HL-60 (cell line): ENCODE measurements around the gene EFCAB10.
"Not testable (repeated sequence)": the region's sequence is repeated elsewhere in the genome, so short reads cannot be mapped to it uniquely, and the experiment has no call there.

Experiments
- DNase-seq, 2 experiments: peaks; one replicate each; pipeline ENCODE4 v3.0.0-alpha.2; 2010 to 2020; ENCODE audit warnings: low read depth in 1 of 2, low spot score in 1 of 2
- H3K27ac ChIP-seq: fragments of 250-450 bp; sonication (Bioruptor Pico); replicated peaks from 2 replicates; pipeline ENCODE4 v1.5.1; 2020; ENCODE audit warnings: mild to moderate bottlenecking, moderate library complexity
- H3K27me3 ChIP-seq: fragments of 250-450 bp; sonication (Bioruptor Pico); 2 replicates; pipeline ENCODE4 v1.5.1; 2021; ENCODE audit warnings: mild to moderate bottlenecking, moderate library complexity; ENCODE audit not compliant: insufficient read depth, poor library complexity, severe bottlenecking
- H3K4me3 ChIP-seq: replicated peaks from 2 replicates; pipeline ENCODE4 v1.5.1; 2011; ENCODE audit warnings: mild to moderate bottlenecking, control low read depth, low read length; ENCODE audit not compliant: insufficient read depth
- GABPA ChIP-seq: IDR thresholded peaks from 2 replicates; pipeline ENCODE4 v1.6.1; 2012; ENCODE audit warnings: low read depth
- POLR2AphosphoS5 ChIP-seq: IDR thresholded peaks from 2 replicates; pipeline ENCODE4 v1.6.1; 2012; ENCODE audit warnings: low read depth
- SPI1 ChIP-seq: IDR thresholded peaks from 2 replicates; pipeline ENCODE4 v1.6.1; 2012; ENCODE audit warnings: low read depth, mild to moderate bottlenecking, borderline replicate concordance
- TF ChIP-seq, protein P1 (sequence below): IDR thresholded peaks from one replicate; pipeline ENCODE4 v1.5.1; 2011; ENCODE audit warnings: low read length, control low read depth, inconsistent platforms; ENCODE audit not compliant: insufficient read depth
- TF ChIP-seq, protein P2 (sequence below): IDR thresholded peaks from 2 replicates; pipeline ENCODE4 v1.6.1; 2012; ENCODE audit warnings: low read depth; ENCODE audit not compliant: insufficient replicate concordance

Gene EFCAB10

DNA sequence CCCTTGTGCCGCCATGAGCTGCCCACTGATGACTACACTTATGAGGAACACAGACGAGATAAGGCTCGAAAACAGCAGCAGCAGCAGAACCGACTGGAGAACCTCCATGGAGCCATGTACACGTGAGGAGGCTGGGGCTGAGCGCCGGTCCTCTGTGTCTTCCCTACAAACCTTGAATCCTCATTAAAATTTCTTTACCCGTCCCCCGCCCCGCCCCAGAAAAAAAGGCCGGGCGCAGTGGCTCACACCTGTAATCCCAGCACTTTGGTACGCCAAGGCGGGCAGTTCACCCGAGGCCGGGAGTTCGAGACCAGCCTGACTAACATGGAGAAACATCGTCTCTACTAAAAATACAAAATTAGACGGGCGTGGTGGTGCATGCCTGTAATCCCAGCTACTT lies 50.7 kb downstream of the EFCAB10 start:
- TF ChIP-seq GABPA (no peak), SPI1 (no peak)
- TF ChIP-seq, protein P1, sequence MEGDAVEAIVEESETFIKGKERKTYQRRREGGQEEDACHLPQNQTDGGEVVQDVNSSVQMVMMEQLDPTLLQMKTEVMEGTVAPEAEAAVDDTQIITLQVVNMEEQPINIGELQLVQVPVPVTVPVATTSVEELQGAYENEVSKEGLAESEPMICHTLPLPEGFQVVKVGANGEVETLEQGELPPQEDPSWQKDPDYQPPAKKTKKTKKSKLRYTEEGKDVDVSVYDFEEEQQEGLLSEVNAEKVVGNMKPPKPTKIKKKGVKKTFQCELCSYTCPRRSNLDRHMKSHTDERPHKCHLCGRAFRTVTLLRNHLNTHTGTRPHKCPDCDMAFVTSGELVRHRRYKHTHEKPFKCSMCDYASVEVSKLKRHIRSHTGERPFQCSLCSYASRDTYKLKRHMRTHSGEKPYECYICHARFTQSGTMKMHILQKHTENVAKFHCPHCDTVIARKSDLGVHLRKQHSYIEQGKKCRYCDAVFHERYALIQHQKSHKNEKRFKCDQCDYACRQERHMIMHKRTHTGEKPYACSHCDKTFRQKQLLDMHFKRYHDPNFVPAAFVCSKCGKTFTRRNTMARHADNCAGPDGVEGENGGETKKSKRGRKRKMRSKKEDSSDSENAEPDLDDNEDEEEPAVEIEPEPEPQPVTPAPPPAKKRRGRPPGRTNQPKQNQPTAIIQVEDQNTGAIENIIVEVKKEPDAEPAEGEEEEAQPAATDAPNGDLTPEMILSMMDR = no peak
- Histone ChIP-seq H3K4me3 (no peak overlapping the region), H3K27me3 (no peaks in the 10 kb centered on the region), H3K27ac (no peak overlapping the region)
- DNase-seq = no peak

DNA sequence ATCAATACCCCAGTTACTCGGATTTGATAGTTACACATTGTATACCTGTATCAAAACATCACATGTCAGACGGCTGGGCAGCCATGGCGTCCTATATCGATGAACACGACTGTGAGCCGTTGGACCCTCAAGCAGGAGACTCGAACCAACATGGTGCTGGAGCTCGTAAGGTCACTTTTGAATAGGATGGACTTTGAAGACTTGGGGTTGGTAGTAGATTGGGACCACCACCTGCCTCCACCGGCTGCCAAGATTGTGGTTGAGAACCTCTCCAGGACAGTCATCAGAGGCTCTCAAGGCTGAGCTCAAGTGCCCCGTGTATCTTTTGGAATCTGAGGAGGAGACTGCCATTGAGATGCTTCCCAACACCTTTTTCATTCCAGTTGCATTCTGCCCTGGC lies 51.2 kb downstream of the EFCAB10 start:
- Histone ChIP-seq H3K27ac (no peak overlapping the region), H3K27me3 (no peaks in the 10 kb centered on the region), H3K4me3 (no peak overlapping the region)
- no peak for TF ChIP-seq GABPA
- no peak for TF ChIP-seq POLR2AphosphoS5
- no peak for TF ChIP-seq SPI1
- TF ChIP-seq, protein P1 = no peak
- TF ChIP-seq, protein P2, sequence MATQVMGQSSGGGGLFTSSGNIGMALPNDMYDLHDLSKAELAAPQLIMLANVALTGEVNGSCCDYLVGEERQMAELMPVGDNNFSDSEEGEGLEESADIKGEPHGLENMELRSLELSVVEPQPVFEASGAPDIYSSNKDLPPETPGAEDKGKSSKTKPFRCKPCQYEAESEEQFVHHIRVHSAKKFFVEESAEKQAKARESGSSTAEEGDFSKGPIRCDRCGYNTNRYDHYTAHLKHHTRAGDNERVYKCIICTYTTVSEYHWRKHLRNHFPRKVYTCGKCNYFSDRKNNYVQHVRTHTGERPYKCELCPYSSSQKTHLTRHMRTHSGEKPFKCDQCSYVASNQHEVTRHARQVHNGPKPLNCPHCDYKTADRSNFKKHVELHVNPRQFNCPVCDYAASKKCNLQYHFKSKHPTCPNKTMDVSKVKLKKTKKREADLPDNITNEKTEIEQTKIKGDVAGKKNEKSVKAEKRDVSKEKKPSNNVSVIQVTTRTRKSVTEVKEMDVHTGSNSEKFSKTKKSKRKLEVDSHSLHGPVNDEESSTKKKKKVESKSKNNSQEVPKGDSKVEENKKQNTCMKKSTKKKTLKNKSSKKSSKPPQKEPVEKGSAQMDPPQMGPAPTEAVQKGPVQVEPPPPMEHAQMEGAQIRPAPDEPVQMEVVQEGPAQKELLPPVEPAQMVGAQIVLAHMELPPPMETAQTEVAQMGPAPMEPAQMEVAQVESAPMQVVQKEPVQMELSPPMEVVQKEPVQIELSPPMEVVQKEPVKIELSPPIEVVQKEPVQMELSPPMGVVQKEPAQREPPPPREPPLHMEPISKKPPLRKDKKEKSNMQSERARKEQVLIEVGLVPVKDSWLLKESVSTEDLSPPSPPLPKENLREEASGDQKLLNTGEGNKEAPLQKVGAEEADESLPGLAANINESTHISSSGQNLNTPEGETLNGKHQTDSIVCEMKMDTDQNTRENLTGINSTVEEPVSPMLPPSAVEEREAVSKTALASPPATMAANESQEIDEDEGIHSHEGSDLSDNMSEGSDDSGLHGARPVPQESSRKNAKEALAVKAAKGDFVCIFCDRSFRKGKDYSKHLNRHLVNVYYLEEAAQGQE = no peak
- DNase-seq = no peak

DNA sequence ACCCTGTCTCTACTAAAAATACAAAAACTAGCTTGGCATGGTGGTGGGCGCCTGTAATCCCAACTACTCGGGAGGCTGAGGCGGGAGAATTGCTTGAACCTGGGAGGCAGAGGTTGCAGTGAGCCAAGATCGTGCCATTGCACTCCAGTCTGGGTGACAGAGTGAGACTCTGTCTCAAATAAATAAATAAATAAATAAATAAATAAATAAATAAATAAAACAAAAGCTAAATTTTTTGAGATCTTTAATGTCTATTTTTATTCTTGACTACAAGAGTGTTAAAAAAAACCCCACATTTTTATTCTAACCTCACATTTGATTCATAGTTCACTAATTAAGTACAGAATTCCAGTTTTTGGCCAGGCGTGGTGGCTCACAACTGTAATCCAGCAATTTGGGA lies 53.6 kb downstream of the EFCAB10 start:
- not testable (repeated sequence) for DNase-seq, H3K4me3 ChIP-seq, H3K27ac ChIP-seq, H3K27me3 ChIP-seq

DNA sequence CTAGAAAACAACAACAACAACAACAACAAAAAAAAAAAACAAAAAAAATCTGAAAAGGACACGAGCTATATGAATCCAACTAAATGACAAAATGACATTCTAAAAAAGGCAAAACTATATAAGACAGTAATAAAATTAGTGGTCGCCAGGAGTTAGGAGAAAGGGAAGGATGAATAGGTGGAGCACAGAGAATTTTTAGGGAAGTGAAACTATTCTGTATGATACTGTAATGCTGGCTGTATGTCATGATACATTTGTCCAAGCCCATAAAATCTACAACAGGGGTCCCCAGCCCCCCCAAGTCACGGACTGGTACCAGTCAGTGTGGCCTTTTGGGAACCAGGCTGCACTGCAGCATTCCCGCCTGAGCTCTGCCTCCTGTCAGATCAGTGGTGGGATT lies 56.5 kb downstream of the EFCAB10 start:
- no peak for TF ChIP-seq POLR2AphosphoS5
- no peak for TF ChIP-seq SPI1
- TF ChIP-seq, protein P1 = no peak
- TF ChIP-seq GABPA = no peak
- TF ChIP-seq, protein P2 = no peak
- no peak overlapping the region for H3K27ac ChIP-seq

DNA sequence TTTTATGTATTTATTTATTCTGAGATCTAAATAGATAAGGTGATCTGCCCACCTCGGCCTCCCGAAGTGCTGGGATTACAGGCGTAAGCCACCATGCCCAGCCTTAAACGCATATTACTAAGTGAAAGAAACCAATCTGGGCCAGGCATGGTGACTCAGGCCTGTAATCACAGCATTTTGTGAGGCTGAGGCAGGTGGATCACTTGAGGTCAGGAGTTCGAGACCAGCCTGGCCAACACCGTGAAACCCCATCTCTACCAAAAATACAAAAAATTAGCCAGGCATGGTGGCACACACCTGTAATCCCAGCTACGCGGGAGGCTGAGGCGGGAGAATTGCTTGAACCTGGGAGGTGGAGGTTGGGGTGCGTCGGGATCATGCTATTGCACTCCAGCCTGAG lies 56.9 kb downstream of the EFCAB10 start:
- not testable (repeated sequence) for DNase-seq, H3K27me3 ChIP-seq, H3K27ac ChIP-seq, H3K4me3 ChIP-seq

More for the DNA sequence above, 56.5 kb downstream of the EFCAB10 start:
- DNase-seq = no peak
- Histone ChIP-seq H3K27me3 (no peaks in the 10 kb centered on the region), H3K4me3 (no peak overlapping the region)
